Measurements from ENCODE around the gene TMC2.

GRCh38 chr20:2523919-2524708, 12.3 kb upstream of the TMC2 start:
- TF ChIP-seq CTCF (IDR thresholded peaks at IDR 0.05), result peak; percentile 94 to 99 (median 96)
- TF ChIP-seq POLR2A (IDR thresholded peaks at IDR 0.05), result no peak
